ENCODE measurements around the gene CDC14C.
"Not testable (repeated sequence)": the region's sequence is repeated elsewhere in the genome, so short reads cannot be mapped to it uniquely, and the experiment has no call there.

The CDC14C gene

DNA sequence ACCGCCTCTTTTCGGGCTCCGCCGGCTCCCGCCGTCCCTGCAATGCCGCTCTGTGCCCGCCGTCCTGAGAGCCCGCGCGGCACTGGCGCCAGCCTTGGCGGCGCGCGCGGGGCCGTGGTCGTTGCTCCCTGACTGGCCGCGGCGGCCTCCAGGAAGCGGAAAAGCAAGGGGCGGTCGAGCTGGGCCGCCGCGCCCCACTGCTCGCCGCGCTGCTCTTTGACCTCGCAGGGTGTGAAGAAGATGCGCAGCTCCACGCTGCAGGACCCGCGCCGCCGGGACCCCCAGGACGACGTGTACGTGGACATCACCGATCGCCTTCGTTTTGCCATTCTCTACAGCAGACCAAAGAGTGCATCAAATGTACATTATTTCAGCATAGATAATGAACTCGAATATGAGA lies at the start of gene CDC14C:
Gene CDC14C, plus strand, starts transcription at position 115 of the 400 bp plus-strand sequence. Its CDS starts 126 bp downstream, at position 241.
- no peak for DNase-seq

DNA sequence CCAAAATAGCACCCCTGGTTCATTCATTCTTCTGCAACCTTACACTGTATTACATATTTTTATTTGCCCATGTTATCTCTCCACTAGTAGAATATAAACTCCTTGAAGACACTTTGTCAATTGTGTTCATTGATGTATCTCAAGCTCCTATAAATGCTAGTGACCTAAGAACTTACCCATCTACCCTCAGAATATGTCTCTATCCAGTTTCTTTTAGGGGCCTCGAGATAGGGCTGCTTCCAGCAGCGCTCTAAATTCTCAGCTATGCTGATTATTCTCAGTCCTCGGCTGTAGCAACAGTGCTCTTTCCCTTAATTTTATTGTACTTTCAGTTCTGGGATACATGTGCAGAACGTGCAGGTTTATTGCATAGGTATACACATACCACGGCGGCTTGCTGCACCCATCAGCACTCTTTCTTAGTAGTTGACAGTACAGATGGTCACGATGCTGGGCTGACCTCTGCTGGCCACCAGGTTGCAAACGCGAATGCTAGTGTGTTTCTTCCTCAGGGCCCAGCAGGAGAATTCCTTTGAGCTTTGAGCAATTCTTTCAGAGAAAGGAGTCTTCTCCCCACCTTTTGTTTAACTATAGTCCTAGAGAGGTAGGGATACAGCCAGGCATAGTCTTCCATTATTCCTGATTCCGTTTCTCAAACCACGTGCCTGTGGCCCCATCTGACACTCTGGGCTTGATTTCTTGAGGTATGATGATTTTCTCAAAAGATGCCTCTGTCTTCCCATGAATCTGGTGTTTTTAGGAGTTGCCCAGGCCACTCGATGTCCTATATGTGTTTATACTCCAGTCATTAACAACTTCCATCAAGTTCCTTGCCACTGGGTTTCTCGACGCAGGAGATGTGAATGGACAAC lies 49.1 kb upstream of the CDC14C start:
- no peak for DNase-seq

DNA sequence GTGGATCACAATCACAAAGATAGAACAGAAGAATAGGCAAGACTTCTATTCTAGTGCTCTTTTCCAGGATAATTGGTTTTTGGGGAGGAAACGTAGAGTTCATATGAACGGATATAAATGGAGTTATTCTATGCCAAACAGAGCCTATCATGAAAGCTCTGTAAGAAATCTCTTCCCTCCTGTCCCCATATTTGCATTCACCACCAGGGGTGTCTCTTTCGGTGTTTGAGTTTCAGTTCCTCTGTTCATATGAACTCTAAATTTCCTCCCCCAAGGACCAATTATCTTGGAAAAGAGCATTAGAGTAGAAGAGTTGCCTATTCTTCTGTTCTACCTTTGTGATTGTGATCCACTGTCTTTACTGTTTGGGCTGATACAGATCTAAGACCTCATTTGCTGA lies 48.3 kb upstream of the CDC14C start:
- DNase-seq, result no peak

DNA sequence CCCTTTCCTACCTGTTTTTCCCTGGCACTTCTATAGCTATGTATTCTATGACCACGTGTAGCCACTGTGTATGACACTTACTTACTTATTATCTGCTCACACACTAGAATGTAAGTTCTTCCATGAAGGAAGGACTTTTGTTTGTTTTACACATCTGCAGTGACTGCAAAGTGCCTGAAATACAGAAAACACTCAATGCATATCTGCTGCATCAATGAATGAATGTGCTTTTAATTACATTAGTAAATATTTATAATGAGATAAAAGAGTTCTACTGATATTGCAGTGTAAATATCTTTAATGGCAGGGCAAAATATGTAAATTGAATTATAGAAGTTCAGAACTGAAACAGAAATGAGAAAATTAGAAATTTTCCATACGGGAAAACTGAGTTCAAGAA lies 43.5 kb upstream of the CDC14C start:
- DNase-seq, result no peak

DNA sequence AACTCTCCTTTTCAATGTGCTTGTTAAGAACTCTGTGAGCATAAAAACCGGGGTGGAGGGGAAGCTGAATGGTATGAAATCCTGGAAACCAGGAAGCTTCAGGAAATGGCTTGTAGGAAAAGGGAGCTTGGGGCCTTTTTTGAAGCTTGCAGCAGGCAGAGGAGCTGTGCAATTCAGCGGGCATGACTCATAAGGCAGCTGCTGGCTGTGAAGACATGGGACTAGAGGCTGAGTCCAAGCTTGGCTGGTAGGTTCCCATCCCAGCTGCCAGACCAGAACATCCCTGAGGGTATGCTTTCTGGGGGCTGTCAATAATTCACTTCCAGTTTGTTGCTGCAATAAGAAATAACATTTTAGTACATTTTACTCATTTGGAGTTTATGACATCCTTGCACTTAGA lies 36.8 kb upstream of the CDC14C start:
- no peak for DNase-seq

DNA sequence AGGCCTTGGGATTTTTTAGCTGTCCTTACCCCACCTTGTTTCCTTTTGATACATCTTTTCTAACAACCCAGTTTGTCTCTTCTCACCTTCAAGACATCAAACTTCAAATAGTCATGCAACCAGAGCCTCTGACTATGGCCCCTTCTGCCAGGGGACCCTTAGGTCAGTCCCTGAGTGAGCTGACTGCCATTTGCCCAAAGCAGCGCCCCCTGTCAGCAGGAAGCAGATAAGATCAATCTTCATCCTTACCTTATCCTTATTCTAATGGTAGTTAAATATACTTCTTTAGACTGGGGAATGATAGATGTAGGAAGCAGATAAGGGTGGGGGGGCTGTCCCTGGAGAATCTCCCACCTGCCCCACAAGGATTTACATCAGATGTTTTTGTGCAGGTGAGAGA lies 29.8 kb upstream of the CDC14C start:
- DNase-seq, result no peak

DNA sequence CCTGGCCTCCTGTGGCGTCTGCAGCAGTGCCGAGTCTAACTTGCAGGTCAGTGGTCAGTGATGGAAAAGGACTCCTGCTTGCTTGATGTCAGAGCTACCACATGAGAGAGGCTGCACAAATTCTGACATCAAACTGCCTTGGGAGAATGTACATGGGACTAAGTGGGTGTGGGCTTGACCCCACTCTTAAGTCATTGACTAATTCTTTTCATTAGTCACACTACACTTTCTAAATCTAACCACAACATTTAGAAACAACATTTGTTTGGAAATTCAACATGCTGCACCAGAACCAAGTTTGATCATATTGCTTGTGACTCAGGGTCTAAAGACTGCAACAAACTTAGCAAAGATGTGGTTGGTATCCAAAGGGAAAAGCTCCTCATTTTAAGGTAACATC lies 24.4 kb upstream of the CDC14C start:
- no peak for DNase-seq

DNA sequence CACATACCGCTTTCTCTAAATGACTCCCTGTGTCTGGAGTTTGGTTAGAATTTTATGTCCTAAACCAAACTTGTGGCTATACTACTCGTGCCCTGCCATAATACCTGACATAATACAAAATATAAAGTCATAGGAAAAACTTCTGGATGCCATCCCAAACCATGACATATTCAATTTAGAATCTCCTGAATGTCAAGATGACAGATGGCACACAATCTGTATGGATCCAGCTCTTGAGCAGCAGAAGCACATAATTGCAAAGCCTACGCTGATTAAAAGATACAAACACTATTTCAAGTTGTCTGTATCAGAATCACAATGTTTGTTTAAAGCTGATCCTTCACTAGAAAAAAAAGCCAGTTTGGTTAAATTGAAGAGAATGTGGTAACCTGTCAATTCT lies 22.4 kb upstream of the CDC14C start:
- DNase-seq, result no peak

DNA sequence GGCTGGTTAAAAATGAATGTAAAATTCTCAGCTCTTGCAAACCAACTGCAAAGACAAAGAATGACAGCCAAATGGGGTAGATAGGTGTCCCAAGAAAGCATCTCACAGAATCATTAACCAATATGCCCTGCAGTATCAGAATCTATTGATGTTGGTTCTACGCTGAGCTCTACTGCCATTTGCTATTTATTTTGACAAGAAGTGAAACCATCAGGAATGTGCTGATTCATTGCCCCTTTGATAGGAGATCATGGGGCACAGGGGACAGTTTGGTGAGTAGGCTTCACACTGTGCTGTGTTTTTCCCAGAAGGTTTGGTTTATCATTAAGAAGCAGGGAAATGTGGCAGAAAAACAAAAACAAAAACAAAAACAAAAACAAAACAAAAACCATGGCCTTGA lies 19.4 kb upstream of the CDC14C start:
- DNase-seq, result no peak

DNA sequence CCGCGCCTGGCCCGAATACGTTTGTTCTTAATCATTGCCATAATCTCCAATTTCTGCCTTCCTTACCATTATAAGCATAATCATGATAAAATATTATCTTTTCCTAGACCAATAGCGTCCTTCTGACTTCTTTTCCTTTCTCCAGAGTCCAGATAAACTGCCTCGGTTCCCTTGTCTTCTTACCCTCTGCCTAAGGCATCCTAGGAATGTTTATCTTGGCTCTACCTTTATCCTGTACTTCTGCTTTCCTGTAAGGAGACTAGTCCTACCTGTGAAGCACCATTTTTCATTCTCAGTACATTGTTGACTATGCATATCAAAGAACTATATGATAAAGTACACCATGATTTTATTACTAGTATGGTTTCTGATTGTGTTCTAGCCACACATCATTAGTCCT lies 18.7 kb upstream of the CDC14C start:
- not testable (repeated sequence) for DNase-seq

DNA sequence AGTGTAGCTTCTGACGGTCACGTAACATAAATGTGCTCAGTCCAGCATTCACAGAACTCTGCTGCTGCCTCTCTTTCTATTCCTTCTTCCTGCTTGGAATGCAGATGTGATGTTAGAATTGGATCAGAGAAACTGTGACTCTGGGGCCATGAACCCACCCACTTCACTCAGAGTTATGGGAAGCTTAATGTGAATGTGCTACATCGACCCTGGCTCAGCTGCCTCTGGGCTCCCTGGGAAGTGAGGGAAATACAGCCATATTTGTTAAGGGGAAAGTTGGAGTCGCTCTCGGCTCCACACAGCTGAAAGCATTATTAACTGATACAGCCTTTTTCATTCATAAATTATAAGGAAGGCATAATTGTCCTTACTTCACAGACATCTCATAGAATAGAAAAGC lies 14.5 kb upstream of the CDC14C start:
- not testable (repeated sequence) for DNase-seq

DNA sequence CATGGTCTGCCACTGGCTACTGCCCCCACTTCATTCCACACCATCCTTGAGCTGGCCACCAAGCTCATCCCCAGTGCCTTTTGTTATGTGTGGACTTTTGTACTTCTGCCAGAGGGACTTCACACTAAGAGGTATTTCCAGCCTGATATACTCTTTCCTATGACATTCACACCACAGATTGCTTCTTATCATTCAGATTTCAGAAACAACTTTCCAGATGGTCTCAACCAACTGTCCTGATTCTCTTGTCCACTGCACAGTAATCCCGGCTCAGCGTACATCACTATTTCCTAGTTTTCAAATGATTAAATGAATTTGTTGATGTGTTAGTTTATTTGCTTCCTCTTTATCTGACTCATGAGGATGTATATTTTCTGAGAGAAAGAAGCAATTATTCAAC lies 7.1 kb downstream of the CDC14C start:
- DNase-seq, result no peak

DNA sequence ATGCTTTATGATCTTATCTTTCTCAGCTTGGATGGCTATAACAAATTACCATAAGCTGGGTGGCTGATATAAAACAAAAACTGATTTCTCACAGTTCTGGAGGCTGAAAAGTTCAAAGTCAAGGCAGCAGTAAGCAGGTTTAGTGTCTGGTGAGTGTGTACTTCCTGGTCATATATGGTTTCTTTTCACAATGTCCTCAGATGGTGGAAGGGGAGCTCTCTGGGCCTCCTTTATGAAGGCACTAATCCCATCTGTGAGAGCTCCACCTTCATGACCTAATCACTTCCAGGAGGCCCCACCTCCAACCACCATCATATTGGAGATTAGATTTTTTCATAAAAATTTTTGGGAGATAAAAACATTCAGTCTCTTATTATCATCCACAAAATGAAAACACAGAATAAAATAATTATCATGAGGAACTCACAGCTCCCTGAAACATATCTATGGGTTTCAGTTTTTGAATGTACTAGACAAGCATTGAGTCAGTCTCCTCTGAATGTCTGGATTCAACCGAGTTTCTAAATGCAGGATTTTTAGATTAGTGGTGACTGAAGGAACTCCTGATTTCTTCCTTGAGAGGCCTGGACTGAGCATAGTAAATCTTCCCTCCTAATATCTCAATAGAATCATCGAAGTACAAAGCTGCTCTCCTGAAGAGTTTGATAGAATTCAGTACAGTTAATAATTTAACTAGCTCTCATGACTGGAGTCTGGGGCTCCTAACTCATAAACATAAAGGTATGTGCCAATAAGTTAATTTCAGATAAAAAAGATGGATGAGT lies 8.0 kb downstream of the CDC14C start:
- no peak for DNase-seq

DNA sequence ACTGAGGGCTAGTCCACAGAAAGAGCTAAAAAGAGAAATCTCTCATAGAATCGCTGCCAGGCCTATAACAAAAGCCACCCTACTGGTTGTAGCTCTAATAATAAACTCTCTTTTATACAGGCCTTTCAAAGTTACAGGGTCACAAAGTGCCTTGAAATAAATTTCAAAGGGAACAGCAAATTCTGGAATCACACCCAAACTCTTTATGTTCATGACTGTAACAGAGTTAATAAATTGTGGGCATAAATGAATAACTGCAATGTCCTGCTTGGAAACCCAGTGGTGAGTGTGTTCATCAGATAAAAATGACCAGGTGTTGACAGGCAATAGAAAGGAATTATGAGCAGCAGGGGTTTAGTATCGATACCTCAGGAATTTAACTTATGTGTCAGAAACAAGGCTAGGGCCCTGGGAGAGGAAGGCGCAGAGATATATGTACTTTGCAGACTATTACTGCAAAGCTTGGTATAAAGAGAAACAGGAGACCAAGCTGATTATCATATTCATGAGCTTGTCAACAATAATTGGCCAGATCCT lies 9.3 kb downstream of the CDC14C start:
- DNase-seq, result no peak

DNA sequence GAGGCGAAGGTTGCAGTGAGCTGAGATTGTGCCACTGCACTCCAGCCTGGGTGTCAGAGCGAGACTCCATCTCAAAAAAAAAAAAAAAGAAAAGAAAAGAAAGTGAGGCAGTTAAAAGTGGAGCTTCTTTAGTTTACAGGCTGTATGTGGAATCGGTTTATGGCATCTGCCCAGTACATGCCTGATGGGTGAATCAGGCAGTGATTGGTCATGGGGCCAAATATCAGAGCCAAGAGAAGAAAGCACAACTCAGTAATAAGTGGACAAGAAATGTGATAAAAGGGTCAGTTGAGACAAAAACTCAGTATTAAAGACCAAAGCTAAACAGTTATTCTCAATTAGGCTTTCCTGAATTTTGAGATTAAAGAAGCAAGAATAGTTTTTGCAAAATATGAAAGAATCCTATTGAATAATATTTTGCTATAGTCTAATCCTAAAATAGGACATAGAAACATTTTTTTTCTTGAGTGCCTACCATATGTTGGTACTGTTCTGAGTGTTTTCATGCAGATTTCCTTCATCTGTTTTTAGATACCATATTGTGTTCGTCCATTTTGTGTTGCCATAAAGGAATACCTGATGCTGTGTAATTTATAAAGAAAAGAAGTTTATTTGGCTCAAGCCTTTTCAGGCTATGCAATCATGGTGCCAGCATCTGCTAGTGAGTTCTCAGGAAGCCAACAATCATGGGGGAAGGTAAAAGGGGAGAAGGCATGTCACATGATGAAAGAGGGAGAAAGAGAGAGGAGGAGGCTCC lies 14.4 kb downstream of the CDC14C start:
- no peak for DNase-seq

DNA sequence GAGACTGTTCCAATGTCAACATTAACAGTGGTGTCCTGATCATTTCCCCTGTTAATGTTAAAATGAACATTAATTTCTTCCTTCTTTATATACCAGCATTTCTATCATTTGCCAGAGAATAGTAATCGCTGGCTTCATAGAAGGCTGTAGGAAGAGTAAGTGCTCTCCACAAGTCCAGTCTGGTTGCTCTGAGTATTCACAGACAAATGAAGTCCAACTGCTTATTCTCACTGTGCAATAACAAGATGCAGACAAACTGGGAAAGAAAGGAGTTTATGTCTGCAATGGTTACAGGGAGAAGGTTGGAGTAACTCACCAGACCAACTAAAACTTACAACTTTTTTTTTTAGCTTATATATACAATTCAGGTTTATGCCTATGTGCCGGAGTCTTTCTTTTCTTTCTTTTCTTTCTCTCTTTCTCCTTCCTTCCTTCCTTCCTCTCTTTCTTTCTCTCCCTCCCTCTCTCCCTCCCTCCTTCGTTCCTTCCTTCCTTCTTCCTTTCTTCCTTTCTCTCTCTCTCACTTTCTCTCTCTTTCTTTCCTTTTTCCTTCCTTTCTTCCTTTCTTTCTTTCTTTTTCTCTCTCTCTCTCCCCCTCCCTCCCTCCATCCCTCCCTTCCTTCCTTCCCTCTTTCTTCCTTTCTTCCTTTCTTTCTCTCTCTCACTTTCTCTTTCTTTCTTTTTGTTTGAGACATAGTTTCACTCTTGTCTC lies 19.1 kb downstream of the CDC14C start:
- no peak for DNase-seq

DNA sequence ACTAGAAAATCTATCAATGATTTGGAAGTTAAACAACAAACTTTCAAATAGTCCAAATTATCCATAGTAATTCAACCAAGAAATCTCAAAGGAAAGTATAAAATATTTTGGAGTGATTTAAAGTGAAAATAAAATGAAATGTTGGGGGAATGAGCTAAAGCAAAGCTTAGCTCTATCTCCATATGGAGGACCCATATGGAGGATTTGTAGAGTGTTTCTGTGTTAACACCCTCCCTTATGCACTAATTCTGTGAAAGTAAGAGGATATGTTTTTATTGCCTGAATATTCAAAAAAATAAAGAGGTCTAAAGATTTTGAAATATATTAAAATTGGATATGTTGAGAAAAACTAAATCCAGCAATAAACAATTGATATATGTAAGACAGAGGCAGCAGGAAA lies 31.6 kb downstream of the CDC14C start:
- no peak for DNase-seq

DNA sequence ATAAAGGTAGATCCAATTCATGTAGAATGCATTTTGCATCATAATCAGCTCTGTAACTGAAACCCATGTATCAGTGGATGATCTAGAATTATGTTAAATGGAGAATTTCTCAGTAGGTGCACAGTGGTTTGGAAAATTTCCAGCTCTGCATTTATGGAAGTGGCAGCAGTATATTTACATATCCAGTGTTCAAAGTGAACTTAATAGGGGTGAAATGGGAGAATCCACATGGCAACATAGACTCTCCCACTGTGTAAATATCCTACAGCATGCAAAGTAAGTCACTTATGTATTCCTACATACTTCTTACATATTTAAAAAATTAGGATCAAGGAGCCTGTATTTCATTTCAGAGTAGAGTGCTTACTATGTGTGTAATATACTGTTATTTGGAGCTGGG lies 35.3 kb downstream of the CDC14C start:
- no peak for DNase-seq

DNA sequence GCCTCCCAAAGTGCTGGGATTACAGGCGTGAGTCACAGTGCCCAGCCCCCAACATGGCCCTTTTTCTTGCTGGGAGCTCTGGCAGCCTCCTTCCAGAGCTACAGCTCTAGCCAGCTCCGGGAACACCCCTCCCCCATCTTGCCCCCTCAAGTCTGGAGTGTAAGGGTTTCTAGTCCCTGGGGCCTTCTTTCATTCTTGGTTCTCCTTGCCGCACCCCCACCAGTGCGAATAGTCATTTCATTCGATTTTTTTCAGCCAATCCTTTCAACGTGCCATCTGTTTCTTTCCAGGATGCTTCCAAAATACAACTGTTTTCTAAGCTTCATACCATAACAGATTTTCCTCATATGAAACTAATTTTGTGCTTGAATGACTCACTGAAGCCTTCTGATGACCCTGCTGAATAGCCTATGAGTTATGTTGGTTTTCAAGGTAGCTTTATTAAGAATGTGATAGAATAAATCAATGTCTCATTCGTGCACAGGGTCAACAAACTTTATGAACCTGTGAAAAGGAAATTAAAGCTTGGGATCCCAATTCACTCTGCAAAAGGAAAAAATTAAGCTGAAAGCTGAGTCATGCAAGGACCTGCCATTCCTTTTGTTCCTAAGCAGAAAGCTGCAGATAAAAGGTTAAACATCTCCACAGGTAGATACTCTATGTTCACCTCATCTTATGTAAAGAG lies 38.6 kb downstream of the CDC14C start:
- no peak for DNase-seq

DNA sequence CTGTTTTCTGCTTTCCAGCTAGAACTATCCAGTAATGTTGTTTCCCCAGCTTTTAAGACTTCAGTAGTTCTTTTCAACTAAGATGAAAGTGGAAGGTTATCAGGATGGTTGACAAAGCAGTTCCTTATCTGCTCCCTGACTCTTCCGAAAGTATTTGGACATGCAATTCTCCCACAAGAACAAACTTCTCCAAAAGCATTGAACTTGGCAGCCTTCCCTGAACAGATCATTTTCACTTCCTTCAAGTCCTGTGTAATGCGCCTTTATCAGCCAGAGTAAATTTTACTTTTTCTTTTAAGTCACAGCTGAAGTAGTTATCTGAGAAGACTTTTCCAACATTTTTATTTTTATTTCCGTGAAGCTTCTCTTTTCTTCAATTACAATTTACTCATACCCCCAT lies 39.7 kb downstream of the CDC14C start:
- DNase-seq, result no peak

DNA sequence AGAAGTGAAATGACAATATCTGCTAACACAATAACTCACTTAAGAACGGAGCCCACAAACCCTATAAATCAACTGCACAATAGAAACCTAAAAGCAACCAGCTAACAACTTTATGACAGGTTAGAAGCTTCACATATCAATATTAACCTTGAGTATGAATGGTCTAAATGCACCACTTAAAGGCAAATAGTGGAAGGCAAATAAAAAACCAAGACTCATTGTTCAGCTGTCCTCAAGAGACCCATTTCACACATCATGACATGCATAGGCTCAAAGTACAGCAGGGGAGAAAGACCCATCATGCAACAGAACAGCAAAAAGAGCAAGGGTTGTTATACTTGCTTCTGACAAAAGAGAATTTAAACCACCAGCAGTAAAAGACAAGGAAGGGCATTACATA lies 46.8 kb downstream of the CDC14C start:
- no peak for DNase-seq

DNA sequence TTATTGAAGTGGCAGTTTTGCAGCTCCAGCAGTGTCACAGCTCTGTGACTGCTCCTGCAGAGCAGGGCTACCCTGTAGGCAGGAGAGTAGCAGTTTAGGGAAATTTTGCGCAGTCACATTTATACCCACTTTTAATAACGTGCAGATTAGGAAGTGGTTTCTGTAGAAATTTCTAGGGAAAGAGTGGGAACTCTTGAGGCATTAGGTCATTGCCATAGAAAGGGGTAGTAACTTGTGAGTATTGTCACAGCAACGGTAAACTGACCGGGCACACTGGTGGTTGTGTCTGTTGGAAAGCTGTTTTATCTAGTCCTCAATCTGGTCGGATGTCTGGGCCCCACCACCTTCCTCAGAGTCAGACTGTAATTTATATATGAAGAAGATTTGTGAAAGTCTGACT lies 51.9 kb downstream of the CDC14C start:
- DNase-seq, result no peak

Measured in activated CD8-positive, alpha-beta memory T cell treated with anti-CD3 and anti-CD28 coated beads, Interleukin-2, amount 50 U/mL, for 4 hours (primary cell).